ENCODE measurements around the gene CACFD1. TPM values are rescaled to one million over a fixed set of nuclear protein-coding genes. Genes with fewer than 3 reads are reported as not detected.
A peak's percentile ranks its signal among the peaks of the same experiment; 100 is the strongest.

CACFD1 gene
- total RNA-seq, 2 donors from 2014 or later, result 19.2 to 25.4 TPM

GRCh38 chr9:133485531-133486260, 25.9 kb downstream of the CACFD1 start:
- peak overlapping the region in 2 of 4 donors; percentile 18 to 39 for H3K27ac ChIP-seq
- H3K4me1 ChIP-seq, result peaks cover 18% of the 10 kb centered on the region
- H3K27me3 ChIP-seq, result no peaks in the 10 kb centered on the region
- 46 to 61% methylated on average over 4 to 22 of the region's 25 CpGs for WGBS, 2 donors
- DNase-seq (no peak), ATAC-seq (peak; percentile 14)
- intact Hi-C loops (cut with DNase I), result loop anchor here (5.0 to 10.0 kb wide), 3 partner anchors 78 to 298 kb away; partner anchors contain the start of gene SURF6
- no peaks in the 10 kb centered on the region for H3K36me3 ChIP-seq (replicated peaks in 1 of 2; ENCODE audit: insufficient read depth in 1 of 2, low read depth in 2 of 2)
- TF ChIP-seq CTCF (IDR thresholded peaks at IDR 0.05) (no peak), POLR2A (IDR thresholded peaks at IDR 0.05) (no peak)
- H3K9me3 ChIP-seq, result no peaks in the 10 kb centered on the region
- H3K4me3 ChIP-seq, result no peak overlapping the region

GRCh38 chr9:133487331-133487725, 27.6 kb downstream of the CACFD1 start:
- ATAC-seq, result no peak
- no peak for DNase-seq
- TF ChIP-seq POLR2A (IDR thresholded peaks at IDR 0.05) (no peak), CTCF (IDR thresholded peaks at IDR 0.05) (no peak)
- WGBS, 2 donors, result 50 to 74% methylated on average over 2 to 8 of the region's 8 CpGs
- no peaks in the 10 kb centered on the region for H3K9me3 ChIP-seq
- peaks cover 23% of the 10 kb centered on the region for H3K4me1 ChIP-seq
- no peak overlapping the region for H3K27ac ChIP-seq
- intact Hi-C loops (cut with DNase I), result loop anchor here (5.0 to 10.0 kb wide), 3 partner anchors 80 to 300 kb away; partner anchors contain the start of gene SURF6
- no peaks in the 10 kb centered on the region for H3K27me3 ChIP-seq
- H3K36me3 ChIP-seq (replicated peaks in 1 of 2; ENCODE audit: insufficient read depth in 1 of 2, low read depth in 2 of 2), result no peaks in the 10 kb centered on the region
- H3K4me3 ChIP-seq, result no peak overlapping the region

GRCh38 chr9:133488686-133489252, 29.0 kb downstream of the CACFD1 start:
- H3K36me3 ChIP-seq (replicated peaks in 1 of 2; ENCODE audit: insufficient read depth in 1 of 2, low read depth in 2 of 2), result no peaks in the 10 kb centered on the region
- no peaks in the 10 kb centered on the region for H3K9me3 ChIP-seq
- intact Hi-C loops (cut with DNase I), result loop anchor here (5.0 to 10.0 kb wide), 3 partner anchors 81 to 301 kb away; partner anchors contain the start of gene SURF6
- no peak for ATAC-seq
- no peak for DNase-seq
- no peak overlapping the region for H3K4me3 ChIP-seq
- H3K4me1 ChIP-seq, result peaks cover 26% of the 10 kb centered on the region
- WGBS, 2 donors, result 83 to 89% methylated on average over 10 to 18 of the region's 18 CpGs
- no peak overlapping the region for H3K27ac ChIP-seq
- TF ChIP-seq CTCF (IDR thresholded peaks at IDR 0.05), result no peak
- H3K27me3 ChIP-seq, result no peaks in the 10 kb centered on the region

GRCh38 chr9:133489253-133490190, 29.7 kb downstream of the CACFD1 start:
- intact Hi-C loops (cut with DNase I), result loop anchor here (5.0 to 10.0 kb wide), 4 partner anchors 82 to 475 kb away; partner anchors contain the start of gene SURF6
- no peaks in the 10 kb centered on the region for H3K36me3 ChIP-seq (replicated peaks in 1 of 2; ENCODE audit: insufficient read depth in 1 of 2, low read depth in 2 of 2)
- no peak overlapping the region for H3K27ac ChIP-seq
- H3K4me1 ChIP-seq, result peaks cover 26% of the 10 kb centered on the region
- ATAC-seq (no peak), DNase-seq (no peak)
- no peak for TF ChIP-seq CTCF (IDR thresholded peaks at IDR 0.05)
- no peak for TF ChIP-seq POLR2A (IDR thresholded peaks at IDR 0.05)
- no peaks in the 10 kb centered on the region for H3K9me3 ChIP-seq
- no peak overlapping the region for H3K4me3 ChIP-seq
- no peaks in the 10 kb centered on the region for H3K27me3 ChIP-seq
- 70 to 76% methylated on average over 16 to 19 of the region's 19 CpGs for WGBS, 2 donors

Measured in body of pancreas (tissue), 4 donors.